Lower lobe of right lung (tissue), 2 donors: Measurements from ENCODE around the gene KIF3A. TPM values are rescaled to one million over a fixed set of nuclear protein-coding genes. Genes with fewer than 3 reads are reported as not detected.

Source experiments
- ATAC-seq, 2 donors: fragments of 200-7000 bp; cut with Tn5 transposase; one replicate each; pipeline ENCODE4 v1.9.1; 2020 to 2022; ENCODE audit warnings: mild to moderate bottlenecking in 2 of 2, moderate library complexity in 2 of 2
- DNase-seq: peaks from one replicate; pipeline ENCODE4 v3.0.0-alpha.2; 2020
- H3K27ac ChIP-seq: fragments of 200-600 bp; one replicate; pipeline ENCODE4 v1.8.0; 2022
- H3K27me3 ChIP-seq: fragments of 200-600 bp; one replicate; pipeline ENCODE4 v1.8.0; 2022; ENCODE audit warnings: low read depth
- H3K36me3 ChIP-seq: fragments of 200-600 bp; one replicate; pipeline ENCODE4 v1.8.0; 2022; ENCODE audit warnings: mild to moderate bottlenecking
- H3K4me1 ChIP-seq: fragments of 200-600 bp; one replicate; pipeline ENCODE4 v1.8.0; 2022
- H3K4me3 ChIP-seq: fragments of 200-600 bp; one replicate; pipeline ENCODE4 v1.8.0; 2022; ENCODE audit warnings: mild to moderate bottlenecking
- H3K9me3 ChIP-seq: fragments of 200-600 bp; one replicate; pipeline ENCODE4 v1.8.0; 2022
- CTCF ChIP-seq: fragments of 200-600 bp; IDR thresholded peaks from one replicate; pipeline ENCODE4 v1.8.0; 2022; ENCODE audit warnings: antibody characterized with exemption, mild to moderate bottlenecking
- intact Hi-C: fragments of 100-400 bp; cut with DNase I; formaldehyde crosslinking; loops from one replicate; pipeline ENCODE4 v1.11.0; 2022
- total RNA-seq: library from RNA; stranded (reverse); fragmentation: NEBNext Ultra II Directional; extraction: Animal tissue kit (Norgen Biotek cat#: 25700); gene quantifications from one replicate; pipeline ENCODE4 v1.2.1, GENCODE V29; 2021
- donor health status: DM: no; HTN: yes; CAD: no; lungs with severe emphysema.

The KIF3A gene
- total RNA-seq, 1 donor from 2014 or later, result 10.8 TPM

- no peak overlapping the region for H3K4me3 ChIP-seq
- intact Hi-C loops, result no loop called here
- no peaks in the 10 kb centered on the region for H3K9me3 ChIP-seq
- no peak for TF ChIP-seq CTCF
- no peaks in the 10 kb centered on the region for H3K4me1 ChIP-seq
- DNase-seq (no peak), ATAC-seq (no peak)
- H3K27ac ChIP-seq, result no peak overlapping the region
- H3K27me3 ChIP-seq, result no peaks in the 10 kb centered on the region
- peaks cover 8% of the 10 kb centered on the region for H3K36me3 ChIP-seq
Measured at GRCh38 chr5:132729896-132730295, 7.5 kb downstream of the KIF3A start.

GRCh38 chr5:132725745-132726144 is 11.6 kb downstream of the KIF3A start:
- Histone ChIP-seq H3K27ac (no peak overlapping the region), H3K36me3 (peaks cover 8% of the 10 kb centered on the region), H3K9me3 (no peaks in the 10 kb centered on the region), H3K4me3 (no peak overlapping the region), H3K4me1 (no peaks in the 10 kb centered on the region), H3K27me3 (no peaks in the 10 kb centered on the region)
- ATAC-seq (no peak), DNase-seq (no peak)
- TF ChIP-seq CTCF, result no peak
- intact Hi-C loops, result no loop called here

- Histone ChIP-seq H3K27me3 (no peaks in the 10 kb centered on the region), H3K36me3 (peaks cover 6% of the 10 kb centered on the region), H3K9me3 (no peaks in the 10 kb centered on the region), H3K4me1 (no peaks in the 10 kb centered on the region), H3K4me3 (no peak overlapping the region), H3K27ac (no peak overlapping the region)
- DNase-seq (no peak), ATAC-seq (no peak)
- intact Hi-C loops, result no loop called here
- TF ChIP-seq CTCF, result no peak
Measured at GRCh38 chr5:132718544-132719312, 18.6 kb downstream of the KIF3A start.

GRCh38 chr5:132714456-132715307 is 22.7 kb downstream of the KIF3A start:
- H3K9me3 ChIP-seq, result no peaks in the 10 kb centered on the region
- H3K4me1 ChIP-seq, result no peaks in the 10 kb centered on the region
- intact Hi-C loops, result no loop called here
- H3K4me3 ChIP-seq, result no peak overlapping the region
- no peak overlapping the region for H3K27ac ChIP-seq
- H3K36me3 ChIP-seq, result no peaks in the 10 kb centered on the region
- TF ChIP-seq CTCF, result peak; percentile 43
- DNase-seq (no peak), ATAC-seq (no peak)
- no peaks in the 10 kb centered on the region for H3K27me3 ChIP-seq

GRCh38 chr5:132708645-132709044 is 28.7 kb downstream of the KIF3A start:
- H3K9me3 ChIP-seq, result no peaks in the 10 kb centered on the region
- intact Hi-C loops, result no loop called here
- H3K36me3 ChIP-seq, result peaks cover 5% of the 10 kb centered on the region
- no peaks in the 10 kb centered on the region for H3K27me3 ChIP-seq
- DNase-seq (no peak), ATAC-seq (no peak)
- H3K27ac ChIP-seq, result no peak overlapping the region
- H3K4me1 ChIP-seq, result no peaks in the 10 kb centered on the region
- TF ChIP-seq CTCF, result no peak
- no peak overlapping the region for H3K4me3 ChIP-seq
